GM04503 (cell line): Measurements from ENCODE around the gene CXCR3.
"Not testable (repeated sequence)": the region's sequence is repeated elsewhere in the genome, so short reads cannot be mapped to it uniquely, and the experiment has no call there.

ENCODE experiments used
- DNase-seq: peaks from one replicate; pipeline ENCODE4 v3.0.0-alpha.2; 2012; ENCODE audit warnings: low read depth

CXCR3 gene

DNA sequence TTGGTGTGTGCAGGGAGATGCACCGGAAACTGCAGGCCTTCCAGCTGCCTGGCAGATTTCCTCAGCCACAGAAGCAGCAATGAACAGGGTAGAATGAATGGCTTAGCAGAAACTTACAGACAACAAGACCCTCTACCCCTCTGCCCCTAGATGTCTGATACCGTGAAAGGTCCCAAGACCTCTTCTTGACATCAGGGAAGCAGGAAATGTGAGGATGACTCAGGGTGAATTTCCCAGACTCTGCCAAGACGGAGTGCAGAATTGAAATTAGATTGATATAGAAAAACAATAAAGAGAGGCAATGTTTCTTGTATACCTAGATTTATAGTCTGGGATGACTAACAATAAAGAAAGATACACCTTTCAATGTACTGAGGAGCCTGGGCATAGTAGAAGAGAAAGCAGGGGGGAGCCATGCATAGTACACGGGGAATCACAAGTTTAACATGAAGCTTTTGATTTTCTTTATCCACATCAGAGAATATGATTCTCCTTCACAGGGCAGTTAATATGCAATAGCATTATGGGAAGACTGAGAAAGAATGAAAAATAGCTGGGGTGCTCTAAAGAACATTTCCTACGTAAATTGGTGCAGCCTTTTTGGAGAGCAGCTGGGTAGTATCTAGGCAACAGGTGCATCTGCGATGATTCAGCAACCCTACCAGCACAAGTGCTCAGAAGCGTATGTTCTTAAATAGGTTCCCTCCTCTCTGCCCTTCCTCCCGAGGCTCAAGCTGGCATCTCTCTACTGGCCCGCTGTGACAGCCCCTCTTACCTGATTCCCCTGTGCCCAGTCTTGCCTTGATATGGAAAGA, 18.3 kb upstream of the CXCR3 start:
- DNase-seq = no peak

DNA sequence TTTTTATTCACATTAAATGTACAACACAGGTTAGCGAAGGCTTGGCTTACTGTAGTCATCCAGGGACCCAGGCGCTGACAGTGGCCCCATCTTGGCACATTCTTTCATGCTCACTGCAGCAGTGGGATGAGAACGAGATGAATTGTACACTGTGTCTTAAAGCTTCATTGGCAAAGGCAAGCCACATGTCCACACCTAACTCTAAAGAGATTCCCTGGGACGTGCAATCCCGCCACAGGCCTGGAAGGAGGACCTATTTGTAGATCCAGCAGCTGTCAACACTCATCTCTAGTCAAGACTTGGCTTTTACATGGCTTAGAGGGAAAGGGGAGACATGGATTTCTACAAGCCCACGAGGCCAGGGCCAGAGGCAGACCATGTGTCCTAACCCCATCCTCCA, 16.1 kb upstream of the CXCR3 start:
- no peak for DNase-seq

- DNase-seq = no peak
Measured at GRCh38 chrX:71632923-71633657, 14.8 kb upstream of the CXCR3 start.

DNA sequence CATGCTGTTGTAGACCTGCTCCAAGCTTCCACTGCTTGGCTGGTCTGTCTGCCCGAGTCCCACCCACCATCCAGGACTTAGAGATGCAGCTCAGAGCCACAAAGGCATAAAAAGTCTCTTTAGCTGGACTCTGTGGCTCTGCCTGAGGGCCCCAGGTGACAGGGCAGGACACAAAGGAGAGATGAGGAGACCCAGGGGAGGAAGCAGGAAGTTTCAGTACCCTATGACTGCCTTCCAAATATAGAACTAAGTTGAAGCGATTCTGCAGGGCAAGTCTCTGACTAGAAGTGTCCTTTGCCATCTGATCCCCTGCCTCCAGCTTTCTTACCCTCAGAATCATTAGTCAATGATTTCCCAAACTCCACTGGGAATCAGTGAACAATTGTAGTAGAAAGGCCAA, 11.2 kb upstream of the CXCR3 start:
- no peak for DNase-seq

GRCh38 chrX:71627588-71628404, 9.5 kb upstream of the CXCR3 start:
- DNase-seq = no peak

DNA sequence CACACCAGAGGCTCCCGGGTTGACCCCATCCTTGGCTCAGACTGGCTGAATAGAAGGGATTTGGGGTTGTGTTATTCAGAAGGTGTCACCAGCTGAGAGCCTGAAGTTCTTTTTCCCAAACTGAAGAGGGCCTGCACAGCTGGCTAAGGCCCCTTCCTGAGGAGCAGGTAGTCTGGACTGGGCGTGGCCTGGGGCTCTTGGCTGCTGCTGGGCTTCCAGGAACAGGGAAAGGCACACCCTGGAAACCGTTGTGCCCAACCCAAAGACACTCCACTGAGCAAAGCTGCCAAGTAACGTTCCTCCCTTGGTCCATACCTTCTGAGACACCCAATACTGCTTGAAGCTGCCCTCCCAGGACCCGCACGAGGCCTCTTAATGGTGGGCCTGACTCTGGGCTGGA, 8.3 kb upstream of the CXCR3 start:
- DNase-seq = no peak

- no peak for DNase-seq
Measured at GRCh38 chrX:71625471-71625870, 7.2 kb upstream of the CXCR3 start.

DNA sequence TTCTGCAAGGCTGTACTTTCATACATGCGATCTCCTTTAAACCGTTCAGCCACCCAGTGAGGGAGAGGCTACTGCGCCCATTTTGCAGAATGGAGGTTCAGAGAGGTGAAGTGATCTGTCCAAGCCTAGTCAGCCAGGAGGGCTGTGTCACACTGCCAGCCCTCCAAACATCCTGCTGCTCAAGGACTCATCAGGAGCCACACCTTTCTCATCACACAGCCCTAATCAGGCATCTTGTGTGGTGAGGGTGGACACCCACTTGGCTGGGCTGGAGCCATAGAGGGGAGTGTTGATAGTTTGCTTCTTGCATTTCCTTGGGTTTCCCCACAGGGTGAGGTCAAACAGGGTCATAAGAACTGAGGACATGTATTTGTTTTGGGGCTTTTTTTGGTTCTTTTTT, 5.4 kb upstream of the CXCR3 start:
- DNase-seq = no peak

GRCh38 chrX:71622576-71623450, 4.5 kb upstream of the CXCR3 start:
- peak; percentile 23 for DNase-seq

GRCh38 chrX:71622032-71622575, 3.8 kb upstream of the CXCR3 start:
- no peak for DNase-seq

DNA sequence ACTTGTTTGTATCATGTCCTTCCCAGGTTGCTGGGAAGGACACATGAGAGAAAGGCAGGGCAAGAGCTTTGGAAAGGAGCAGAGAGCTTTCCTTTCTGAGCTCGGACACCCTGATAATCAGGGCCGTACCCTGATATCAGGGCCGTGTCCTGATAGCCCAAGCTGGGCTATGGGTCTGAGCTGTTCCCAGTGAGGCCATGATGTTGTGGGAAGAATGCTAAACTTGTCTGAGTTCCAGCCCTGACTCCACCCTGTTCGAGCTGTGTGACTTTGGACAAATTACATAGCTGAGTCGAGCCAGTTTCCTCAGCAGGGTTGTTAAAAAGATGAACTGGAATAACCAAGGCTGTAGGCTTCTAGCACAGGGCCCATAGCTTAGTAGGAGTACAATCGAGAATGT, 3.3 kb upstream of the CXCR3 start:
- DNase-seq = peak; percentile 28

DNA sequence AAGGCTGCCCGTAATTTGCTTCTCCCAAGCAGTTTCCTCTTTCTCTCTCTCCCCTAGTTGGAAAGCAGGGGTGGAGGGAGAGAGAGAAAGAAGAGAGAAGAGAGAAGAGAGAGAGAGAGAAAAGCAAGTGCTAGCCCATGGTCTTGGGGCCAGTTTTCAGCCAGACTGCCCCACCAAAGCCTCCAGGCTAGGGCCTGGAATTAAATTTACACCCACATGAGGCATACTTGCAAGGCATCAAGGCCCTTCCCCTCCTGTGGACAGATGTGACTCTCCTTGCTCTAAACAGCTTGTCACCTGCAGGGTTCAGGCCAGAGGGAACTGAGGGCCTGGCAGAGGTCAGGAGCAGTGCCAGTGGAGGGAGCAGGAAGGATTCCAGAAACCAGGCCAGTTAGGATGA, 1.7 kb upstream of the CXCR3 start:
- no peak for DNase-seq

DNA sequence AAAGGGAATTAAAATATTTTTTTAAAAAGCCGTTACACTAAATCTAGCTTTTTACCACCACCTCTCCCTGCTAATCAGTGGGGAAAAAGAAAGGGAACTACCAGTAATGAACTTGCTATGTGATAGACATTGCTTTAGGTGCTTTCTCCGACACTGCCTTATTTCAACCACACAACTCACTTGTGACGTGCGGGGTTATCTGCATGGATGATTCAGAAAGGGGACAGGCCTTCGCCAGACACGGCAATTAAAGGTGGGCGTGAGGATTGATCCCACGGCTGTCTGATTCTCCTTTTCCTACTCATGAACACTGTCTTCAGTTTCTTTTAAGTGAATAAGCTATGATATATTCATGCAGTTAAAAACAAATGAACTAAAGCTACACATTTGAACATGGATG, 882 bp upstream of the CXCR3 start:
- no peak for DNase-seq

- DNase-seq = no peak
Measured at GRCh38 chrX:71618787-71619186, 476 bp upstream of the CXCR3 start.

DNA sequence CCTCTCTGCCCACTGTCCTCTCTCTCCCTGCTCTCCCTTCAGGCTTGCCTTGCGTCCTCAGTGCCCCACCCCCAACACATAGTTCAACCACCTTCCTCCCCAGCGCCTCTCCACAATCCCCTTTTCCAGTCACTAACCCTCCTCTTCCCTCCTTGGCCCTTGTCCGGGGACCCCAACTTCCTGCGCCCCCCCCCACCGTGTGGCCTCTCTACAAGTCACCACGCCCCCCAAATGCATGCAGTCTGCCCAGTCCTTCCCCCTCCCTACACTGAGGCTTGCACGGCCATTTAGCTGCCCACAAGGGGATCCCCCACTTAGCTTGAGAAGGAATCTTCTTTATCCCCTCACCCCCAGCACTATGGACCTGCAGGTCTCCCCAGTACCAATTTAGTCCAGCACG, 569 bp downstream of the CXCR3 start:
- no peak for DNase-seq

GRCh38 chrX:71616672-71617529, 1.4 kb downstream of the CXCR3 start:
- DNase-seq = no peak

DNA sequence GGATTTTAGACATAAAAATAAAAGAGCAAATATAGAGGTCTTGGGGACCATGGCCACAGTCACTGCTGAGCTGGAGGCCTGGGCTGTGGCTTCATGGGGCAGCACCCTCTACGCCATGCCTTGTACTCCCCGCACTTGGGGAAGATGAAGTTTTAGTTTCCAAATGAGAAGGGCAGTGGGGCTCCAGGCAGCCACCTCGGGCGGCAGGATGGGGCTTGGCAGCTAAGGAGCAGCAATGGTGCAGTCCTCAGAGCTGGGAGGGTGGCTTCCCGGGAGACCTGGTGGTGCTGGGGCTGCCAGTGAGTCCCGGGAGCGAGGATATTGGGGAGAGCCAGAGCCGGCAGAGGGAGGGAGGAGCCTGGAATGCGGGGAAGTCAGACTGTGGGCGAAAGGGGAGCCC, 2.4 kb downstream of the CXCR3 start:
- no peak for DNase-seq

GRCh38 chrX:71615056-71615455, 3.3 kb downstream of the CXCR3 start:
- DNase-seq = no peak

GRCh38 chrX:71612256-71612655, 6.1 kb downstream of the CXCR3 start:
- no peak for DNase-seq

DNA sequence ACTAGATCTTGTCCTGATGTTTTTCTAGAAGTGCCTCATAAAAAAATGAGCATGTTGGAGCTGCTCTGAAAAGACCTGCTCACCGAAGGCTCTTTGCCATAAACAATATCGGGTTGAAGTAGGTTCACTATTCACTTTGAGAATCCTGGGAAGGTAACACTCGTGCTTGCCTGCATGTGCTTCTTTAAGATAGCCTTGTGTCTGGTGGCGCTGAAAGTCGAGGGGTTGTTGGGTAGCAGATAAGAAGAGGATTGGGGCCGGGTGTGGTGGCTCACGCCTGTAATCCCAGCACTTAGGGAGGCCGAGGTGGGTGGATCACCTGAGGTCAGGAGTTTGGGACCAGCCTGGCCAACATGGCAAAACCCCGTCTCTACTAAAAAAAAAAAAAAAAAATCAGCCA, 6.6 kb downstream of the CXCR3 start:
- not testable (repeated sequence) for DNase-seq
